SIG-M5 (cell line): ENCODE measurements around the gene PSMD13.
"Not testable (repeated sequence)": the region's sequence is repeated elsewhere in the genome, so short reads cannot be mapped to it uniquely, and the experiment has no call there.

ENCODE experiments used
- DNase-seq: peaks from one replicate; lab custom pipeline; 2025; lab: John Stamatoyannopoulos, UW

Gene PSMD13

GRCh38 chr11:218815-219593 lies 17.8 kb upstream of the PSMD13 start:
- DNase-seq = no peak

GRCh38 chr11:220641-221215 lies 16.0 kb upstream of the PSMD13 start:
- DNase-seq = not testable (repeated sequence)

GRCh38 chr11:221539-221938 lies 15.2 kb upstream of the PSMD13 start:
- no peak for DNase-seq

- DNase-seq = no peak
These were observed 14.6 kb upstream of the PSMD13 start for GRCh38 chr11:221998-222789.

GRCh38 chr11:223026-223789 lies 13.6 kb upstream of the PSMD13 start:
- DNase-seq = no peak

- DNase-seq = no peak
These were observed 12.9 kb upstream of the PSMD13 start for GRCh38 chr11:223884-224283.

GRCh38 chr11:224424-224823 lies 12.4 kb upstream of the PSMD13 start:
- DNase-seq = no peak

GRCh38 chr11:225734-226453 lies 10.9 kb upstream of the PSMD13 start:
- no peak for DNase-seq

DNA sequence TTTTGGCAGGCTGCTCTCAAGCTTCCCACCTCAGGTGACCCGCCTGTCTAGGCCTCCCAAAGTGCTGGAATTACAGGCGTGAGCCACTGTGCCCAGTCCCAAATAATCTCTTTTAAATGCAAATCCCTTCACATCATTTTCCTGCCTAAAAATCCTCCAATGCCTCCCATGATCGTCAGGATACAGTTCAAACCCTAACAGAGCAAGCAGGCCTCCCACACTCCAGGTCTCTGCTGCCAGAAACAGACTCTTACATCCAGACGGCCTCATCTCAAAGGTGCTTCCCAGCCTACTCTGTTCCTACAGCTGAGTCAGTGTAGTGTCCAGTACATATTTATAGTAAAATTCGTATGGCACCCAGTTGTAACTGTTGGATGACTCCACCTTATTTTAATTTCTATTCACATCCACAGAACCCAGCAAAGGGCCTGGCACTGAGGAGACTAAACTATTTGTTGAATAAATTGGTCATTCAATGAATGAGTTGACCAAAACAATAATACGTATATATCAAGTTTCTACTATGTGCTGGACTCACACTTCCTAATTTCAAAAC lies 8.9 kb upstream of the PSMD13 start:
- no peak for DNase-seq

DNA sequence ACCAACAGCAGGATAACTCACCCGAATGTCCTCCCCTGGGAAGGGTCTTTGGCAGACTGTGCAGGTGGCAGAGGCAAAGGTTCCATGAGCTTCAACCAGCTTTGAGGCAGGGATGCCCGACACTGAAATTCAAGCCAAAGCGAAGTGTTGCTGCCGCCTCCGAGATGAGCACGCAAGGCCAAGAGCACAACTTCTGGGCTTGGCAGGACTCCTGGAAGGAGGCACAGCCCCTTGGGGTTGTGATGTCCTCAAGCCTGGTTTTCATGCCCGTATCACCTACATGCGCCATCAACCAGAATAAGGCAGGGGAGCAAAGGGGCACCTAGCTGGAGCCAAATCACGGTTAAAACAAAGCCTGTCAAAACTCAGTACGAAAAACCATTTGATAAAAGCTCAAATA lies 6.3 kb upstream of the PSMD13 start:
- DNase-seq = no peak

- DNase-seq = no peak
These were observed 3.8 kb upstream of the PSMD13 start for GRCh38 chr11:232783-233565.

DNA sequence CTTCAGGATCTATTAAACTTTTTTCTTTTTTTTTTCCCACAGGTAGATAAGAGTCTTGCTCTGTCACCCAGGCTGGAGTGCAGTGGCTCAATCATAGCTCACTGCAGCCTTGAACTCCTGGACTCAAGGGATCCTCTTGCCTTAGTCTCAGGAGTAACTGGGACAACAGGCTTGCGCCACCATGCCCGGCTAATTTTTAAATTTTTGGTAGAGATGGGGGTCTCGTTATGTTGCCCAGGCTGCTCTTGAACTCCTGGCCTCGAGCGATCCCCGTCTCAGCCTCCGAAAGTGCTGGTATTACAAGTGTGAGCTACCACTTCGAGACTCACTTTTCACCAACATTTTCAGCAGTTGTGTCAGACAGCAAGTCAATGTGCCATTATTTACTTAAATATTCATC lies 1.6 kb upstream of the PSMD13 start:
- DNase-seq = no peak

- DNase-seq = no peak
These were observed 1.2 kb upstream of the PSMD13 start for GRCh38 chr11:235609-235996.

GRCh38 chr11:235997-236773 lies 591 bp upstream of the PSMD13 start, which contains the start of gene SIRT3:
TSS of gene SIRT3 (minus strand) at chr11:236342. CDS start at chr11:236328, 14 bp downstream.
- DNase-seq = peak; percentile 38

- DNase-seq = not testable (repeated sequence)
These were observed 1.6 kb downstream of the PSMD13 start for GRCh38 chr11:238346-238745.

GRCh38 chr11:240315-240714 lies 3.5 kb downstream of the PSMD13 start:
- DNase-seq = no peak

DNA sequence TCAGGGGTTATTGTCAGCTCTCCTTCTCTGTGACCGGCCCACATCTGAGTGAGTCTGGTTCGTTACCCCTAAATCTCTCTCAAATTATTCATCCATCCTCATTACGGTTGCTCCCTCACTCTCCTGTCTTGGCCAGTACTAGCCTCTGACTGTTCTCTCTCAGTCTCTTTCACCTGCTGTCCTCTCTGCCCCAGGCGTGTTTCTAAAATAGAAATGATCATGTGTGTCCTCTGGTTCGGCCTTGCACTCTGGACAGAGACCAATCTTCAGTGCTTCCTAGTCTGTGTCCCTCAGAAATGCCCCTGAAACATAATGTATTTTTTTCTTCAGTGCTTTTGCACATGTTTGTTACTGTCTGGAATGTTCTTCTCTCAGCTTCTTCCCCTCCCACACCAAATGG lies 4.9 kb downstream of the PSMD13 start:
- no peak for DNase-seq

- DNase-seq = no peak
These were observed 7.6 kb downstream of the PSMD13 start for GRCh38 chr11:244376-244775.

- DNase-seq = no peak
These were observed 12.3 kb downstream of the PSMD13 start for GRCh38 chr11:249062-249461.

DNA sequence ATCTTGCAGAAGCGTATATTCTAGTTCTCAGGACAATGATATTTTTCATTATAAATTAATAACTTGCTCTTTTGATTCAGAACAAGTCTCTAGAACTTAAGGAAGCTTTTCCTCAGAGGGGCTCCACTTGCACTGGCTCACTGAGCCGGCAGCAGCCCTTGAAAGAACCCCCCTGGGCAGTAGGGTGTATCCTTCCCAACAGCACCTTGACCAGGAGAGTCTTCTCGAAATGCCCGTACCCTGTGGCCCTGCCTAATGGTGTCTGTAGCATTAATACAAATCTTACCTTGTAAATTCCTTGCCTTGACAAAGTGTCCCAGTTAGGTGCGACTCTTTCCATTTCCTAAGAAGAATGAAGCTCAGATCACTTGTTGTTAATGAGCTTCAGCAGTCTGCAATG lies 13.5 kb downstream of the PSMD13 start:
- DNase-seq = no peak
